HG03175 (cell line): ENCODE measurements around the gene ADGRL3.

Experiments
- ATAC-seq: cut with Tn5 transposase; IDR thresholded peaks from one replicate; pipeline ENCODE4 v1.9.1; 2021; ENCODE audit warnings: mild to moderate bottlenecking, moderate library complexity; ENCODE audit not compliant: unreplicated experiment

Gene ADGRL3

DNA sequence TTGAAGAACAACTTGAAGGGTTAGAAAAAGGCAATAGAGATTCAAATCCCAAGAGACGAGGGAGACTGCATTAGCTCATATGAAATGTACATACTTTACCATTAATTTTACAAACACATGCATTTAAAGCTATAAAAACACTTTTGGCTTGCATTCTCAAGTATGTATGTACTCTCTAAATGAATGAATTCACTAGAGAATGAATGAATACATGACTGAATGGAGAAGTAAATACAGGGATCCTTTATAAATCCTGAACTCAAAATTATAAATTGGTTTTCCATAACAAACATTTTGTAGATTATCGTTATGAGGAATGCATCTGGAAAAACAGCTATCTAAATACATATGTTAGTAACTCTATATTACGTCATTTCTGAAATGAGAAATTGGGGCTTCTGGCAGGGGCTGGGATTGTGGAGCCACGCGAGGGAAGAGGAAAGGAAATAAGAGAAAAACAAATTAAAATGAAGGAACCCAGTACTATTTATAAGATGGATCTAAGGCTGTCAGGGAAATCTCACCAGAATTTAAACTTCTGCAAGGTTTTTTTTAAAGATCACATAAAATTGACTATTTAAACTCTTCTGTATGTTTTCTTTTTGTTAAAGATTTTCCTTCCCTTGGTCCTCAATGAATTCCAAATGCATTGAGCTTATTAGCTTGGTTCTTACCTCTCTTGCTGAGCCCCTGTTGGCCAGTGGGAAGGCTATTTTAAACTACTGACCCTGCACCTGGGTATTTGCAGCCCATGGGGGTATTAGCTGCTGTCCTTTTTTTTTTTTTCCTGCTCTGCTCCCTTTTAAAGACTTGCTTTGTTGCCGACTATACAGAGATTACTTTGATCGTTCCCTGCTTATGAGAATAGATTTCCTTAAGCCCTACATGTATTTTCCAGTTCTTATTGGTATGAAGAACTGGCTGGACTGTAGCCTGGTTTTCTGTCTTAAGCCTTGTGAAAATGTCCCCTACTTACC lies 207.8 kb downstream of the ADGRL3 start:
- ATAC-seq, result no peak

DNA sequence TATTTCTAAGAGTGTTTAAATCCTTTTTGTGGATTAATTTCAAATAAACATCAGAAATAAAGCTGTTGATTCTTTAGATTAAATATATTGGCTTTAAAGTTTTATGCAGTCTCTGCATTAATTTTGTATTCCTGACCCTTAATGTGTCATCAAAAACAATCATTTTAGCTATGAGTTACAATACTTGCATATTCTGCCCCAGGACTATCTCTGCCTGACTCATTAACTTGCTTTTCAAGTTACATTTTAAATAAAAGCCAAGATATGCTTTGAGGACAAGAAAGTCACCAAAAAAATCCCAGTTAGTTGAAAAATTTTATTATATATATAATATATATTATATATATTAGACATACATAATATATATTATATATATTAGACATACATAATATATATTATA lies 208.7 kb downstream of the ADGRL3 start:
- no peak for ATAC-seq

- ATAC-seq, result no peak
These were observed 211.1 kb downstream of the ADGRL3 start for GRCh38 chr4:61411241-61411640.

GRCh38 chr4:61425315-61425714 lies 225.2 kb downstream of the ADGRL3 start:
- no peak for ATAC-seq

DNA sequence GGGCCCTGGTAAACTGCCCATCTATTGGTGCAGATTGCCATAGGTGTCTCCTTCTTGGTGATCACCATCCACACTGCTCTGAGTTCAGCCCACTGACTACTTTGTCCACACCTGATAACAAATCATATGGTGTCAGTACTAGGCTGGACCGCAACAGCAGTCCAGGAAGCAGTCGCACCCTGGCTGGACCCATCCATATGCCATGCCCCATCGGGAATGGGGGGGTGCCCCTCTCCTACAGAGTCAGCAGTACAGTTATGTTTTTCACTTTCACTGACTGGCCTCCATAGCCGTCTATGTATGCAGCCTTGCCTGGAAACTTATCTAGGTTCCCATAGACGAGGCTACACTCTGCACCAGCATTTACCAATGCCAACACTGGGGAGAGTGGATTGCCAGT lies 226.1 kb downstream of the ADGRL3 start:
- no peak for ATAC-seq

- no peak for ATAC-seq
These were observed 227.1 kb downstream of the ADGRL3 start for GRCh38 chr4:61427099-61427817.

DNA sequence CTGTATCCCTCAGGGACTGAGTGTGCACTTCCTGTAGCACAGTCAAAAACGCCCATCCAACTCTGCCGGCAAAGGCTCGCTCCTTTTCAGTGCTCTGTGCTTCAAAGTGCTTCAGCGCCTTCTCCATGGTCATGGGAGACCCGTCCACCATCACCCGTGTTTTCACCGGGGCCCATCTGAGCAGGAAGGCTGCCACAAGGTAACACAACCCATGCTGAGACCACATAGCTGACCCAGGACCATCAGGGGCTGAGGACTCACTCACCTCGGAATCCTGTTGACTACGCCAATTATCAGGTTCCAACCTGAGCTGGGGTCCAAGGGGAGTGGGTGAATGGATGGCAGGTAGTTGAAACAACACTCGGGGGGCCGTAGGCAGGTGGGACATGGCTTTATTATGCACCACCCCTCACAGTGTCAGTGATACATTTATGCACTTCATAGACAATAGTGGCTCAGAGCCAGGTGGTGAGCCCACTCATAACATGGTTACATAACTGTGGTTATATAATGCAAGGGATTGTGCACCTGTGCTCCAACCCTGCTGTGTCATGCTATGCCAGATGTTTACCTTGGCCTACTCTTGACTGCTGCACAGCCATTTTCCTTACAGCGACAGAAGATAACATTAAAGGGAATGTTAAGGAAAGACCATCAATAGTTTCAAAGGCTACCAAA lies 227.8 kb downstream of the ADGRL3 start:
- ATAC-seq, result no peak

DNA sequence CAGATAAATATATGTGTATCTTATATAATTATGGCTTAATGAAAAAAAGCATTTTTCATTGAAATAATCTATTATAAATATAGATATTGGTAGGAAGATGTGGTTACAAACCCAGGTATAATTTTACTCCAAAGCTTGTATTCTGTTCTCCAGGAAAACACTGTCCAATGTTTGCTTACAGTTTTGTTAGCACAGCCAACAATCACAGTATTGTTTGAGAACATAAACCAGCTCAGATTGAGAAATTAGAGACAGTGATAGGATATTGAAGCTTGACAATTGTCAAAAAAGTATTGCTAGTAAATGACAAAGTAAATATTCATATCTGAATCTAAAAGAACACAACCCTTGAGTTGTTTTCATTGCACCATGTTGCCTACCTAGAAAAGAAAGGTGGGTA lies 228.8 kb downstream of the ADGRL3 start:
- no peak for ATAC-seq

- no peak for ATAC-seq
These were observed 231.0 kb downstream of the ADGRL3 start for GRCh38 chr4:61431131-61431530.

GRCh38 chr4:61437923-61438322 lies 237.8 kb downstream of the ADGRL3 start:
- ATAC-seq, result no peak

- no peak for ATAC-seq
These were observed 240.2 kb downstream of the ADGRL3 start for GRCh38 chr4:61440321-61440720.

DNA sequence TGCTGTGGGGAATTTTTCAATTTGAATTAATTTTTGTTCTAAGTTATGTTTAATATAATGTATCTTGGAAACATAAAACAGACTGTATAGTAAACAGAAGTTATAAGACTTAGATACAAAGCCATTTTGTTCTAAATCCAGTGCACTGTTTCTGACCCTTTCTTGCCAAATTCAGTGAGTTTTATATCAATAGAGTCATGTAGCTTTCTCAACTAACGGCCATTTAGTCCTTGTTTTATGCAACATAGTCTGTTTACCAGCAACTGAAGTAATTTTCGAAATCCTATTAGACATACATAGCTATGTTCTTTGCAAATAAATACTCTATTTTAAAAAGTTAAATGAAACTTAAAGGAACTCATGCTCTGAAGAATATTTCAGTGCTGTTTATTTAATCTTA lies 242.8 kb downstream of the ADGRL3 start:
- ATAC-seq, result no peak

- no peak for ATAC-seq
These were observed 243.8 kb downstream of the ADGRL3 start for GRCh38 chr4:61443813-61444510.

DNA sequence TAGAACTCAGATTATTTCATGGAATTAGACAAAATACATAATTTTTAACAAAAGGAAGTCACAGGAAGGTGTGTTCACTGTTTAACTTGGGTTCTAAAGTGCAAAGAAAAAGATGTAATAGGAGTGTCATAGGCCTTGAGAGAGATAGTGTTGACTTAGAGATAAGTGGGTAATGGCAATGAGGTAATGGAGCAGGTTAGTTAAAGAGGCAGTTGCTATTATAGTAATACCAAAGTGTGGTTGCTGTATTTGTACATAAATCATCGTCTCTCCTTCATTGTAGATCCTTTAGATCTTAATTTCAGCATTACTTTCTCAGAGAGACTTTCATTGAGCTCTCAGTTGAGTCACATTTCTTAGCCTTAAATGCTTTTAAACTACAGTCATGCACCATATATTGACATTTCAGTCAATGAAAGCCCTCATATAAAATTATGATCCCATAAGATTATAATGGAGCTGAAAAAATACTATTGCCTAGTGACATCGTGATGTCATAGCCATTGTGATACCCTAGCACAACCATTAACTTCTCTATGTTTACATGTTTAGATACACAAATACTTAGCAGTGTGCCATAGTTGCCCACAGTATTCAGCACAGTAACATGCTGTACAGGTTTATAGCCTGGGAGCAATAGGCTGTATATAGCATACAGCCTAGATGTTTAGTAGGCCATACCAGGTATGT lies 245.4 kb downstream of the ADGRL3 start:
- no peak for ATAC-seq

DNA sequence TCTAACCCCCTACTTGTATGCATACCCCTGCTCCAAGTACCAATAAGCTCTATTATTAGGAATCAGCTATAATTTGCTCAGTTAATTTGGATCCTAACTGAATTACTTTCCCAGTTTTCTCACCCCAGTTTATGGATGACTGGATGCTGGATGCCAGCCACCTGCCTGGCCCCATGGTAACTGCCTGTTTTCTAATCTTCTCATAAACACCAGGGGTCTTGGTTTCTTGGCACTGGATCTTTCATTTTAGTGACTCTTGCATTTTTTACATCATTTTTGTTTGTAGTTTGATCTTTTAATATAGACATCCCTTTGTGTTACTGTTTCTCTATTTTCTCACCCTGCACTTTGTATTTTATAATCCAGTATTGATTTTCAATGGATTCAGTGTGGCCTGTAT lies 246.8 kb downstream of the ADGRL3 start:
- no peak for ATAC-seq

DNA sequence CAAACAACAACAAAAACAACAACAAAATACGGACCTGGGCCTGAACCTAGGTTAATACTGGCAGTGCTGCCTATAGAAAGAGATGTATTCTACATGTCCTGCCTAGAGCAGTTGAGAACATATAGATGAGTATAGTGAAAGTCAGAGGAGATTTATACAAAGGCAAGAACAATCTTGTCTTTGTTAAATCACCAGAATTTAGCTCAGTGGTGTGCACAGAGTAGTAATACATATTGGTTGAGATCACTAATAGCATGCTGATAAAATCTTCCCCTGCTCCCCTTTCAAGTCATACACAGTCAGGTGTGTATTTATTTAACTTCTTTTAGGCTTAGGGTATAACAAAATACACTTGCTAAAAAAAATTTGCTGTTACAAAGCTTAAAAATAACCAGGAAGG lies 247.8 kb downstream of the ADGRL3 start:
- ATAC-seq, result no peak

DNA sequence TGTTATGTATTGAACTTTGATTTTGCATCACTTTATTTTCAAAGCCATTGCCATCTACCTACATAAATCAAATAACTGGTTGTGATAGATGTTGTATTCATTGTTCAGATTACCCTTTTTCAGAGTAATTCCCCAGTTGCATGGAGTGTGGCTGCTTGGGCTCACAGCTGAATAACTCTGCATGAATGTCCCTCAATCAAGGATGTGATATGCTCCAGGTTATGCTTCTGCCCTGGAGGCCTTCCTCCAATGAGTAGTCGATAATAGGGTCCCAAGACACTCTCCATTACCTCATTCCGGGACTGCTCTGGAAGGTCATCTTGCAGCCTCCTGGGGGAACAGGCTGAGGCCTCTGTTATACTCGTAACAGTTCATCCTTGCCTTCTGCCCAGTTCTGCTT lies 251.8 kb downstream of the ADGRL3 start:
- no peak for ATAC-seq

DNA sequence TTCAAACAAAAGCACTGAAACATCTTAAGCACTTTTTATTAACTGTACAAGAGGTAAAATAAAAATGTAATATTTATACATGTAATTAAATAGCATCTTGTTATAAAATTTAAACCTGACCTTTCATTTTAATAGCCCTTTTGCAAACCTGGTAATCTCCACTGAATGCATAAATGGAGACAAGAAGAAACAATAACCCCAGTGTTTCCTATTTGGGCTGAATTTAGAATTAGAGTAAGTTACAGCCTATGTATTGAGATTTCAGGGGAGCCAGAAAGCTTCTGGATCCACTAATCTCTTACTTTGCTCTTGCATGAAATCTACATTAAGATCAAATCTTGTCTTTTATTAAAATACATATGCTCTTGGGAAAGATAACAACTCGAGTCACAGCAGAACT lies 261.8 kb downstream of the ADGRL3 start:
- ATAC-seq, result no peak

DNA sequence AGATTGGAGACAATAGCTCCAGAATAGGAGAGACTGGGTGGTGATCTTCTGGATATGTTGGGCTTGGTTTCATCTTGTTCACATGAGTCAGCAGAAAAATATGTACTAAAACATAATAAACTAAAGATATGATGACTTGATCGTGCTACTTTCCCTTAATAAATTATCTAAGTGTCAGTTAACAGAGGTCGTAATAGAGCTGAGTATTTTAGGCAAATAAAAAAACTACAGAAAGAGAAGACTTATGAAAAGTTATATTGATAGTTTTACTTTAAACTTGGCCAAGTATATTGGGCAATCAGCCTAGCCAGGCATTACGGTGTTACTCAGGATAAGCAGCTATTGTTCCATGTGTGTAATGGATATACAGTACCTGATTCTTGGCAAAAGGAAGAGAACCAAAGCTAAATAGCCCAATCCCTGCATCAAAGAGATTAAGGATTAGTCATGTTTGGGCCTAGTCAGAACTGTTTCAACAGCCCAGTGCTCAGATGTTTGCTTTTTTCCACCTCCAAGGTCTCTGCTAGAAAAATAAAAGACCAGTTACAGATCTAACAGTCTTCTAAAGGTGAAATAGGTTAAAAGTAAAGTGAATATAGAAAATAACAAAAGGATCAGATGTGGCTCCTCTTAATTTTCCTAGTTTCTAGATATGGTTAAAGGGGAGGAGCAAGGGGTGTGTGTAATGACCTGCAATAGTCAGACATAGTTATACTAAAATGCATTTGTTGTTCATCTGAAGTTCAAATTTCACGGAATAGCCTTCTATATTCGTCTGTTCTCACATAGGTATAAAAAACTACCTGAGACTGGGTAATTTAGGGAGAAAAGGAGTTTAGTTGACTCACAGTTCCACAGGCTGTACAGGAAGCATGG lies 262.6 kb downstream of the ADGRL3 start:
- no peak for ATAC-seq
